GM10266 (cell line): Measurements from ENCODE around the gene KRTAP5-1.
"Not testable (repeated sequence)": the region's sequence is repeated elsewhere in the genome, so short reads cannot be mapped to it uniquely, and the experiment has no call there.

Experiments
- DNase-seq: peaks from one replicate; pipeline ENCODE4 v3.0.0; 2012; ENCODE audit errors: extremely low spot score
- CTCF ChIP-seq: IDR thresholded peaks from 2 replicates; pipeline ENCODE4 v1.5.1; 2012; ENCODE audit warnings: mild to moderate bottlenecking, low read depth; ENCODE audit not compliant: control insufficient read depth, insufficient read depth; ENCODE audit errors: missing control alignments

KRTAP5-1 gene

GRCh38 chr11:1598816-1599215 lies 13.7 kb upstream of the KRTAP5-1 start:
- no peak for TF ChIP-seq CTCF
- no peak for DNase-seq

- DNase-seq, result not testable (repeated sequence)
Measured at GRCh38 chr11:1598406-1598805, 13.3 kb upstream of the KRTAP5-1 start.

GRCh38 chr11:1597994-1598380 lies 12.9 kb upstream of the KRTAP5-1 start, which contains the start of gene KRTAP5-2:
Gene KRTAP5-2, minus strand, starts transcription at chr11:1598294. Its CDS starts 44 bp downstream, at chr11:1598250.
- no peak for TF ChIP-seq CTCF
- no peak for DNase-seq

GRCh38 chr11:1597331-1597993 lies 12.4 kb upstream of the KRTAP5-1 start:
- DNase-seq, result no peak
- no peak for TF ChIP-seq CTCF

- not testable (repeated sequence) for DNase-seq
Measured at GRCh38 chr11:1596576-1597121, 11.6 kb upstream of the KRTAP5-1 start.

GRCh38 chr11:1595994-1596575 lies 11.0 kb upstream of the KRTAP5-1 start:
- DNase-seq, result not testable (repeated sequence)

- no peak for TF ChIP-seq CTCF
- no peak for DNase-seq
Measured at GRCh38 chr11:1592628-1593027, 7.5 kb upstream of the KRTAP5-1 start.

GRCh38 chr11:1589996-1590395 lies 4.9 kb upstream of the KRTAP5-1 start:
- TF ChIP-seq CTCF, result no peak
- DNase-seq, result no peak

GRCh38 chr11:1589191-1589963 lies 4.3 kb upstream of the KRTAP5-1 start:
- DNase-seq, result not testable (repeated sequence)
